ENCODE data around the gene EVX2.

DNA sequence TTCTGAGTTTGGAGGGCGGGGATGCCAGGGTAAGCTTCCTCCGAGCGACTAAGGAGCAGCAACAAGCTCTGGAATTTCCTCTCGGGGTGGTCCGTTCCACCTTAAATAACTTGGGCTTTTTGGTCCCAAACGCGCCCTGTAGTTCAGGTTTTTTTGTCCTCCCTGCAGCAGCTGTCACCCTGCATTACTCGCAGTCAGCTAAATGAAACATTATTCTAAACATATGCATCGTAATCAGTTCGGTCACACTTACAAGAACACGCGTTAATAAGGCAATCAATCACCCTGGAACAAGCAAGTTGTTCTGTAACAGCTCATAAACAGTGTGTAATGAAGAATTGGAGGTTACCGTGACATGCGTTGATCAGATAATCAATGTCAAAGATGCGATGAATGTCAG lies 8.3 kb downstream of the EVX2 start:
- TF ChIP-seq, protein P1, sequence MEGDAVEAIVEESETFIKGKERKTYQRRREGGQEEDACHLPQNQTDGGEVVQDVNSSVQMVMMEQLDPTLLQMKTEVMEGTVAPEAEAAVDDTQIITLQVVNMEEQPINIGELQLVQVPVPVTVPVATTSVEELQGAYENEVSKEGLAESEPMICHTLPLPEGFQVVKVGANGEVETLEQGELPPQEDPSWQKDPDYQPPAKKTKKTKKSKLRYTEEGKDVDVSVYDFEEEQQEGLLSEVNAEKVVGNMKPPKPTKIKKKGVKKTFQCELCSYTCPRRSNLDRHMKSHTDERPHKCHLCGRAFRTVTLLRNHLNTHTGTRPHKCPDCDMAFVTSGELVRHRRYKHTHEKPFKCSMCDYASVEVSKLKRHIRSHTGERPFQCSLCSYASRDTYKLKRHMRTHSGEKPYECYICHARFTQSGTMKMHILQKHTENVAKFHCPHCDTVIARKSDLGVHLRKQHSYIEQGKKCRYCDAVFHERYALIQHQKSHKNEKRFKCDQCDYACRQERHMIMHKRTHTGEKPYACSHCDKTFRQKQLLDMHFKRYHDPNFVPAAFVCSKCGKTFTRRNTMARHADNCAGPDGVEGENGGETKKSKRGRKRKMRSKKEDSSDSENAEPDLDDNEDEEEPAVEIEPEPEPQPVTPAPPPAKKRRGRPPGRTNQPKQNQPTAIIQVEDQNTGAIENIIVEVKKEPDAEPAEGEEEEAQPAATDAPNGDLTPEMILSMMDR (IDR thresholded peaks at IDR 0.05): no peak
- no peak for TF ChIP-seq POLR2A (IDR thresholded peaks at IDR 0.05)

All from adrenal gland (tissue), 5 donors.